ENCODE measurements around the gene CELA1. TPM values are rescaled to one million over a fixed set of nuclear protein-coding genes. Genes with fewer than 3 reads are reported as not detected.
"Not testable (repeated sequence)": the region's sequence is repeated elsewhere in the genome, so short reads cannot be mapped to it uniquely, and the experiment has no call there.

CELA1 gene
- total RNA-seq, 1 experiment from 2014 or later = not detected

DNA sequence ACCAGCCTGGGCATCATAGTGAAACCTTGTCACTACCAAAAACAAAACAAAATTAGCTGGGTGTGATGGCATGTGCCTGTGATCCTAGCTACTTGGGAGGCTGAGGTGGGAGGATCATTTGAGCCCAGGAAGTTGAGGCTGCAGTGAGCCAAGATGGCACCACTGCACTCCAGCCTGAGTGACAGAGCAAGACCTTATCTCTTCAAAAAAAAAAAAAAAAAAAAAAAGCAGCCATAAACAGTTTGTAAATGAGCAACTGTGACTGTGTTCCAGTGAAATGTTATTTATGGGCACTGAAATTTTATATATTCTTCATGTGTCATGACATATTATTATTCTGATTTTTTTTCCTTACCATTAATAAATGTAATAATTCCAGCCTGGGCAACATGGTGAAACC lies 9.1 kb downstream of the CELA1 start:
- H2AFZ ChIP-seq (ENCODE audit: low read depth, low read length, poor library complexity, severe bottlenecking); H3K4me3 ChIP-seq (replicated peaks in 1 of 2; ENCODE audit: low read depth in 1 of 2, low read length in 2 of 2); ATAC-seq; intact Hi-C loops (cut with micrococcal nuclease); H3K9me3 ChIP-seq (ENCODE audit: control insufficient read depth in 1 of 2, insufficient read depth in 1 of 2, low read depth in 1 of 2, low read length in 2 of 2); H3K27me3 ChIP-seq (ENCODE audit: insufficient read depth, low read length); H3K9me2 ChIP-seq (ENCODE audit: insufficient read depth); DNase-seq (ENCODE audit: low read depth, low spot score); H3K4me2 ChIP-seq (ENCODE audit: low read length); H3K9ac ChIP-seq (ENCODE audit: low read length); H3K27ac ChIP-seq (ENCODE audit: low read depth, low read length); POLR2A ChIA-PET; BruUV-seq (replicated peaks); H3K4me1 ChIP-seq (ENCODE audit: control insufficient read depth in 1 of 2, insufficient read depth in 2 of 2, low read length in 2 of 2); H4K20me1 ChIP-seq (ENCODE audit: insufficient read depth); H3K79me2 ChIP-seq (ENCODE audit: insufficient read depth, low read length); CTCF ChIA-PET; H3K36me3 ChIP-seq (ENCODE audit: control insufficient read depth in 1 of 2, insufficient read depth in 2 of 2, low read length in 2 of 2): not testable (repeated sequence)
- RAD21 ChIA-PET (ENCODE audit: low non-redundant PET in 1 of 2, low total read pairs in 2 of 2, uncharacterized antibody in 2 of 2, unreplicated experiment in 2 of 2) = interaction anchor here in 1 of 2 experiments (0.7 kb wide), 1 partner anchor 24 kb away, joined by 3 read pairs; no protein-coding TSS in a partner anchor

DNA sequence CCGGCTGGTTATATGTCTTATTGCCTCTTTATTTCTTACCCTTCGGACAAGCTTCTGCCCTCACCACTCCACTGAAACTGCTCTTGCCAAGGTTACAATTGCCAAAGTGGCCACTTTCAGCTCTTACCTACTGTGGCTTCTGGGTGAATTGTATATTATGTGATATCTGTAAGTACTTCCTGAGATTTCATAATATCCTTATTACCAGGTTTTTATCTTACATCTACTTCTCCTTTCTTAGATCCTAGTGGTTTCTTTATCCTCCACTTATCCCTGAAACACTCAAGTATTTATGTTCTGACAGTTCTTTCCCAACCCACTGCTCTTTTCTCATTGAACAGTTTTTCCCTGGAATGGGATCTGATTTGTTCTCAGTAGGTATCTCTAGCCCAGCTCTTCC lies 10.5 kb downstream of the CELA1 start:
- Histone ChIP-seq H3K79me2 (ENCODE audit: insufficient read depth, low read length) (no peaks in the 10 kb centered on the region), H3K9me3 (ENCODE audit: control insufficient read depth in 1 of 2, insufficient read depth in 1 of 2, low read depth in 1 of 2, low read length in 2 of 2) (no peaks in the 10 kb centered on the region), H3K27me3 (ENCODE audit: insufficient read depth, low read length) (no peaks in the 10 kb centered on the region), H3K36me3 (ENCODE audit: control insufficient read depth in 1 of 2, insufficient read depth in 2 of 2, low read length in 2 of 2) (no peaks in the 10 kb centered on the region), H3K4me2 (ENCODE audit: low read length) (no peak overlapping the region), H4K20me1 (ENCODE audit: insufficient read depth) (no peaks in the 10 kb centered on the region), H3K4me3 (replicated peaks in 1 of 2; ENCODE audit: low read depth in 1 of 2, low read length in 2 of 2) (no peak overlapping the region), H3K9ac (ENCODE audit: low read length) (no peak overlapping the region), H3K27ac (ENCODE audit: low read depth, low read length) (no peak overlapping the region), H3K9me2 (ENCODE audit: insufficient read depth) (no peaks in the 10 kb centered on the region), H3K4me1 (ENCODE audit: control insufficient read depth in 1 of 2, insufficient read depth in 2 of 2, low read length in 2 of 2) (peaks cover 0 to under 1% of the 10 kb centered on the region in 2 experiments; a peak in 1 of 4 replicates), H2AFZ (ENCODE audit: low read depth, low read length, poor library complexity, severe bottlenecking) (no peak overlapping the region)
- BruUV-seq (replicated peaks) = no TSS peak
- no peak for TF ChIP-seq JUND (IDR thresholded peaks at IDR 0.05)
- TF ChIP-seq, protein P1, sequence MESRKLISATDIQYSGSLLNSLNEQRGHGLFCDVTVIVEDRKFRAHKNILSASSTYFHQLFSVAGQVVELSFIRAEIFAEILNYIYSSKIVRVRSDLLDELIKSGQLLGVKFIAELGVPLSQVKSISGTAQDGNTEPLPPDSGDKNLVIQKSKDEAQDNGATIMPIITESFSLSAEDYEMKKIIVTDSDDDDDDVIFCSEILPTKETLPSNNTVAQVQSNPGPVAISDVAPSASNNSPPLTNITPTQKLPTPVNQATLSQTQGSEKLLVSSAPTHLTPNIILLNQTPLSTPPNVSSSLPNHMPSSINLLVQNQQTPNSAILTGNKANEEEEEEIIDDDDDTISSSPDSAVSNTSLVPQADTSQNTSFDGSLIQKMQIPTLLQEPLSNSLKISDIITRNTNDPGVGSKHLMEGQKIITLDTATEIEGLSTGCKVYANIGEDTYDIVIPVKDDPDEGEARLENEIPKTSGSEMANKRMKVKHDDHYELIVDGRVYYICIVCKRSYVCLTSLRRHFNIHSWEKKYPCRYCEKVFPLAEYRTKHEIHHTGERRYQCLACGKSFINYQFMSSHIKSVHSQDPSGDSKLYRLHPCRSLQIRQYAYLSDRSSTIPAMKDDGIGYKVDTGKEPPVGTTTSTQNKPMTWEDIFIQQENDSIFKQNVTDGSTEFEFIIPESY (IDR thresholded peaks at IDR 0.05; ENCODE audit: extremely low read depth, insufficient replicate concordance, low read length) = no peak
- no peak for TF ChIP-seq ZNF274 (IDR thresholded peaks at IDR 0.05; ENCODE audit: low read depth, low read length)
- no peak for TF ChIP-seq ELF1 (IDR thresholded peaks at IDR 0.05; ENCODE audit: borderline replicate concordance, low read depth)
- TF ChIP-seq FOSL1 (IDR thresholded peaks at IDR 0.05; ENCODE audit: low read depth) = no peak
- no peak for TF ChIP-seq TCF7L2 (IDR thresholded peaks at IDR 0.05; ENCODE audit: borderline replicate concordance, extremely low read depth, insufficient read depth, insufficient read length)
- no peak for TF ChIP-seq SRF (IDR thresholded peaks at IDR 0.05; ENCODE audit: low read depth)
- TF ChIP-seq, protein P2, sequence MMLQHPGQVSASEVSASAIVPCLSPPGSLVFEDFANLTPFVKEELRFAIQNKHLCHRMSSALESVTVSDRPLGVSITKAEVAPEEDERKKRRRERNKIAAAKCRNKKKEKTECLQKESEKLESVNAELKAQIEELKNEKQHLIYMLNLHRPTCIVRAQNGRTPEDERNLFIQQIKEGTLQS (IDR thresholded peaks at IDR 0.05) = no peak
- no peak for TF ChIP-seq EGR1 (IDR thresholded peaks at IDR 0.05; ENCODE audit: low read depth)
- TF ChIP-seq ZFX (IDR thresholded peaks at IDR 0.05) = no peak
- TF ChIP-seq EZH2 (IDR thresholded peaks at IDR 0.05) = no peak
- TF ChIP-seq SIN3A (IDR thresholded peaks at IDR 0.05; ENCODE audit: low read depth) = no peak
- TF ChIP-seq CEBPB (IDR thresholded peaks at IDR 0.05; ENCODE audit: low read depth) = no peak
- ChIA-PET RAD21 (ENCODE audit: low non-redundant PET in 1 of 2, low total read pairs in 2 of 2, uncharacterized antibody in 2 of 2, unreplicated experiment in 2 of 2) (no interaction called here), POLR2A (interaction anchor here (0.7 kb wide), 1 partner anchor 260 kb away, joined by 3 read pairs; no protein-coding TSS in a partner anchor), CTCF (no interaction called here)
- DNase-seq (ENCODE audit: low read depth, low spot score) = no peak
- intact Hi-C loops (cut with micrococcal nuclease) = no loop called here
- ATAC-seq = no peak
